ENCODE measurements around the gene PCNX2. TPM values are rescaled to one million over a fixed set of nuclear protein-coding genes. Genes with fewer than 3 reads are reported as not detected.
A peak's percentile ranks its signal among the peaks of the same experiment; 100 is the strongest.

Gene PCNX2, protein sequence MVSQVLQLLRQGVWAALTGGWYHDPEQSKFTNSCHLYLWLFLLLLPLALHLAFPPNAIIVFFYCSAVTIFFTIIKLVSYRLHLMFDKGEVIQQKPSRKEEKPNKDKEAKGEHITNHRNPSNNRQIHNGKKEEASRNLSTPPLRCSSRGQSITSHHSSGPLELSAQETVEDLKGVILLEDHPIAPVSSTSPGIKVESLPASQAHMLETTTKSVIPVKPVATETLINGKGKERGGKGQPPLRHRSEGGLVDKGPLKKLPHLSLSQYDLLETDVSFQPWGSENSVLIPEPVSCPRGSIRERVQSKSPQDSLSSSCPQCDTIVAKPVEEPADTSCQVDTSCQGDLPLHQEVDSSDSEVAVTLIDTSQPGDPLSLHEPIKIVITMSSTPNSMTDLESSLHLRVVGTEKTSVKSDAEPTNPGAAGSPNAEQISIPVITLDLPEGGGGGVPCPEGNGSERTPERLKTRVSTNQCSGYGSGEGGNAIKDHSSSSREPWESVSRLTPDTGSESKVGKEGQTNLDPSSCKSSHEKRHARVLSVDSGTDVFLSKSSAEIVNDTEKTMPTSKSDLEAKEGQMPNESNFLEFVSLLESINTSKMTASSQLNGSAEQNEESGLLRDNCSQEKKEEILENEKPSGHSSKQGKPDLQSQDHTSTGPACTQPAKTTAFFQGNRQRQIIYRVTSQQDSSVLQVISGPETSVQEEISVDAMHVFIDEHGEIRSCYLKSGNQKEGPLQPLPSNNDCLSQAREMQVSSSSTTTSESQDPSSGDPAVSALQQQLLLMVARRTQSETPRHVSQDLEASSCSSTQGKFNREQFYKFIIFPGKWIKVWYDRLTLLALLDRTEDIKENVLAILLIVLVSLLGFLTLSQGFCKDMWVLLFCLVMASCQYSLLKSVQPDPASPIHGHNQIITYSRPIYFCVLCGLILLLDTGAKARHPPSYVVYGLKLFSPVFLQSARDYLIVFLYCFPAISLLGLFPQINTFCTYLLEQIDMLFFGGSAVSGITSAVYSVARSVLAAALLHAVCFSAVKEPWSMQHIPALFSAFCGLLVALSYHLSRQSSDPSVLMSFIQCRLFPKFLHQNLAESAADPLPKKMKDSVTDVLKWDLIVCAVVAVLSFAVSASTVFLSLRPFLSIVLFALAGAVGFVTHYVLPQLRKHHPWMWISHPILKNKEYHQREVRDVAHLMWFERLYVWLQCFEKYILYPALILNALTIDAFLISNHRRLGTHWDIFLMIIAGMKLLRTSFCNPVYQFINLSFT (N-terminal part only)
- total RNA-seq, result 23.5 TPM

DNA sequence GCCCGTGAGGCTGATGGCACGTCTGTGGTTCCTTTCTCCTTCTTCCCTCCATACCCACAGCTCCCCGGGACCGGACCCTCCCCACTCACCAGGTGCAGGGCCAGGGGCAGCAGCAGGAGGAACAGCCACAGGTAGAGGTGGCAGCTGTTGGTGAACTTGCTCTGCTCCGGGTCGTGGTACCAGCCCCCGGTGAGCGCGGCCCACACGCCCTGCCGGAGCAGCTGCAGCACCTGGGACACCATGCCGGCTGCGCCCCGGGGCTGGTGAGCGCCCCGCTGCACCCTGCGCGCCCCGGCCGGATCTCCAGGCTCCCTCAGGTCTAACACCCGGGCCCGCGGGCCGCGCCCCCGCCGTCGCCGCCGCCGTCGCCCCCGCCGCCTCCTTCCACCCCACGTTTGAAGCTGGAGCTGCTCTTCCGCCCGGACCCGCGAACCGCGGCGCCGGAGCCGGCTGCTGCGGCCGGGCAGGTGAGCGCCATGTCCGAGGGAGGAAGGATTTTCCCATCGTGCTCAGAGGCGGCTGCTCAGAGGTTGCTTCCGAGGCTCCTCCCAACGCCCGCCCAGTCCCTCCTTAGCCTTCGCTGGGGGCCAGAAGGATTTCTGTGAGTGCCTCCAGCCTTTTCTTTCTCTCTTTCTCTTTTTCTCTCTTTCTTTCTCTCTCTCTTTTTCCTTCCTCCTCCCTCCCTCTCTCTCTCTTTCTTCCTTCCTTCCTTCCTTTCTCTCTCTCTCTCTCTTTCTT is at the start of gene PCNX2:
PCNX2 (minus strand) TSS at position 489 of the 738 bp plus-strand sequence; CDS start at position 242, 247 bp downstream.
- Histone ChIP-seq H3K36me3 (ENCODE audit: control insufficient read depth in 3 of 3, insufficient read depth in 3 of 3, low read length in 3 of 3) (no peaks in the 10 kb centered on the region), H3K9ac (ENCODE audit: low read depth in 1 of 3, low read length in 3 of 3) (peak within 1 kb of the TSS; percentile 14 to 45 (median 35)), H3K27me3 (ENCODE audit: control insufficient read depth in 3 of 3, insufficient read depth in 3 of 3, low read length in 3 of 3) (peaks cover 13 to 18% (median 14%) of the 10 kb centered on the region in 3 donors), H3K27ac (ENCODE audit: low read depth, low read length) (peak within 1 kb of the TSS; percentile 36), H3K4me1 (ENCODE audit: control insufficient read depth in 3 of 3, insufficient read depth in 3 of 3, low read length in 3 of 3) (peaks cover 3 to 7% (median 4%) of the 10 kb centered on the region in 3 donors), H3K4me3 (ENCODE audit: low read length in 3 of 3) (peak within 1 kb of the TSS; percentile 31 to 65 (median 62)), H3K9me3 (ENCODE audit: control insufficient read depth in 3 of 3, low read length in 3 of 3) (peaks cover 0 to under 1% (median 0%) of the 10 kb centered on the region in 3 donors)

DNA sequence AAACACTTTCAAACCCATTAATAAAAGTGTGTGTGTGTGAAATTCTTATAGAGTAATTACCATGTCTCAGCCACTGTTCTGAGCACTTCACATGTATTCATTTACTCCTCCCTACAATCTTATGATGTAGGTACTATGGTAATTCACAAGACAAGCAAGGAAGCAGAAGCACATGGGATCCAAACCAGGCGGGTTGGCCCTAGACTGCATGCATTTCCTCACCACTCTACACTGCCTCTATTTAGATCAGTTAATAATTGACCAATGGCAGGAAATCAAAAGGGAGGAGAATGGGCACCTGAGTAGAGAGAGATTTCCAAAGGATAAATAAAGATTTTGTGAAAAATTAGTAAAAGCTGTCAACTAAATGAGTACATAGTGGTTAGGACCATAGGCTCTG is 47.7 kb upstream of the PCNX2 start:
- Histone ChIP-seq H3K27me3 (ENCODE audit: control insufficient read depth in 3 of 3, insufficient read depth in 3 of 3, low read length in 3 of 3) (peaks cover 0 to 5% (median 0%) of the 10 kb centered on the region in 3 donors), H3K9me3 (ENCODE audit: control insufficient read depth in 3 of 3, low read length in 3 of 3) (no peaks in the 10 kb centered on the region), H3K4me1 (ENCODE audit: control insufficient read depth in 3 of 3, insufficient read depth in 3 of 3, low read length in 3 of 3) (no peaks in the 10 kb centered on the region), H3K4me3 (ENCODE audit: low read length in 3 of 3) (no peak overlapping the region), H3K27ac (ENCODE audit: low read depth, low read length) (no peak overlapping the region), H3K9ac (ENCODE audit: low read depth in 1 of 3, low read length in 3 of 3) (no peak overlapping the region), H3K36me3 (ENCODE audit: control insufficient read depth in 3 of 3, insufficient read depth in 3 of 3, low read length in 3 of 3) (no peaks in the 10 kb centered on the region)

DNA sequence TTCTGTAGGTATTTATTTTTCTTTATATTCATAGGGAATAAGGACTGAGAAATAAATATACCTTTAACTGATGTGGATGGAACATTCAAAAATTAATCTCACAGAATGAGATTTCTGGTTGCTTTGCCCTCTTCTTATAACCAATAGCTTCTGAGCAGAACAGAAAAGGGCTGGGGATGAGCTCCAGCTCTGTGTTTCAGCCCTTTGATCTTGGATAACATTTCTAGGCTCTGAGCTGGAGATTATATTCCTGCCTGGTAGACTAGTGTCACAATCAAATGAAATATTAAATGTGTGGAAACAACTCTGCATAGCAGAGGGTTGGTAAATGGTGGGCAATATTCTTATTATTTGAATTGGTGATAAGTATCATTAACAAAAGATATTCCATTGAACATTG is 46.6 kb upstream of the PCNX2 start:
- Histone ChIP-seq H3K9ac (ENCODE audit: low read depth in 1 of 3, low read length in 3 of 3) (no peak overlapping the region), H3K4me3 (ENCODE audit: low read length in 3 of 3) (no peak overlapping the region), H3K4me1 (ENCODE audit: control insufficient read depth in 3 of 3, insufficient read depth in 3 of 3, low read length in 3 of 3) (no peaks in the 10 kb centered on the region), H3K36me3 (ENCODE audit: control insufficient read depth in 3 of 3, insufficient read depth in 3 of 3, low read length in 3 of 3) (no peaks in the 10 kb centered on the region), H3K27me3 (ENCODE audit: control insufficient read depth in 3 of 3, insufficient read depth in 3 of 3, low read length in 3 of 3) (peaks cover 0 to 5% (median 0%) of the 10 kb centered on the region in 3 donors), H3K27ac (ENCODE audit: low read depth, low read length) (no peak overlapping the region), H3K9me3 (ENCODE audit: control insufficient read depth in 3 of 3, low read length in 3 of 3) (no peaks in the 10 kb centered on the region)

DNA sequence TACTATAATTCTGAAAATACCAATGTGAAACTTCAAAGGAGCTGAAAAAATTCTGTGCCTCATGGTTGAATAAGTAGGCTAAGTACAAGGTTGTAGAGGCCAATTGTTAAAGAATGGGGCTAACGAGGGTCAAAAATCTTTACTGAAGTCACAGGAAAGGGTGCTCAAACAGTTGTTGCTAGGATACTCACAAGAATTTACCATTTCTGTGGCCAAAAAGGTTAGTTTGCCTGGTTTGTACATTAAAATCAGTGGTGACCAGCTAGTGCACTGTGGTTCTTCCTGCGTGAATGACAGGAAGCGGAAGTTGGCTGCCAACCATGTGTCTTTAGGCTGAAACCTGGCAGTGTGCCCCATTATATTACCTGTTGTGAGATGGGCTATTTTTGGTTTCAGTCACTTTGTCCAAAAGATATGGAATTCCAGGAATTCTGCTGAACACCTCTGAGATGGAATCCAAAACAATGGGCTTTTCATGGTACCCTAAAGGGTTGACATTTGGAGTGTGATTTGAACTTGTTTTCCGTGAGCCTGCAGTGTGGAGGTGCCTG is 45.5 kb upstream of the PCNX2 start:
- H3K4me3 ChIP-seq (ENCODE audit: low read length in 3 of 3), result no peak overlapping the region
- H3K27me3 ChIP-seq (ENCODE audit: control insufficient read depth in 3 of 3, insufficient read depth in 3 of 3, low read length in 3 of 3), result peaks cover 0 to 5% (median 0%) of the 10 kb centered on the region in 3 donors
- no peak overlapping the region for H3K9ac ChIP-seq (ENCODE audit: low read depth in 1 of 3, low read length in 3 of 3)
- no peaks in the 10 kb centered on the region for H3K4me1 ChIP-seq (ENCODE audit: control insufficient read depth in 3 of 3, insufficient read depth in 3 of 3, low read length in 3 of 3)
- H3K9me3 ChIP-seq (ENCODE audit: control insufficient read depth in 3 of 3, low read length in 3 of 3), result no peaks in the 10 kb centered on the region
- H3K27ac ChIP-seq (ENCODE audit: low read depth, low read length), result no peak overlapping the region
- no peaks in the 10 kb centered on the region for H3K36me3 ChIP-seq (ENCODE audit: control insufficient read depth in 3 of 3, insufficient read depth in 3 of 3, low read length in 3 of 3)

DNA sequence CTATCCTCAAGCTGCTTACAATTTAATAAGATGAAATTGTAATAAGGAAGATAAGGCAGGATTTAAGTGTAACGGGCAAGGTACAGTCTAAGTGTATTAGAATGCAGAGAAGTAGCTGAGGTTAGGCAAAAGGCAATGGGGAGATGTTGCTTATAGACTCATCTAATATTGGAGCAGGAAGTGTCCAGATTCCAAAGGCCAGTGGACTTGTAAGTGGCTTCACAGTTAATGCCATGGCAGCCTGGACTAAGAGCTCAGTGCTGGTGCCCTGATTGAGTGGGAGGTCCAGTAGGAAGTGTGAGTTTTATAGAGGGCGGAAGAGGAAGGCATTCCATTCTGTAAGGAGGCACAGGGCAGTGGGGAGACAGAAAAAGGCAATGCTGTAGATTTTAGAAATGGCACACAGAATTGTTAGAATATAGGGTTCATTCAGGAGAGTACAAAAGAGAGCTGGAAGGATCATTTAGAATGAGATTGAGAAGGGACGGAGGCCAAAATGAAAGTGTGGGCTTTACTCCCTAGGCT is 44.6 kb upstream of the PCNX2 start:
- Histone ChIP-seq H3K4me1 (ENCODE audit: control insufficient read depth in 3 of 3, insufficient read depth in 3 of 3, low read length in 3 of 3) (no peaks in the 10 kb centered on the region), H3K9ac (ENCODE audit: low read depth in 1 of 3, low read length in 3 of 3) (no peak overlapping the region), H3K4me3 (ENCODE audit: low read length in 3 of 3) (no peak overlapping the region), H3K36me3 (ENCODE audit: control insufficient read depth in 3 of 3, insufficient read depth in 3 of 3, low read length in 3 of 3) (no peaks in the 10 kb centered on the region), H3K27me3 (ENCODE audit: control insufficient read depth in 3 of 3, insufficient read depth in 3 of 3, low read length in 3 of 3) (peaks cover 0 to 5% (median 0%) of the 10 kb centered on the region in 3 donors), H3K9me3 (ENCODE audit: control insufficient read depth in 3 of 3, low read length in 3 of 3) (no peaks in the 10 kb centered on the region), H3K27ac (ENCODE audit: low read depth, low read length) (no peak overlapping the region)

DNA sequence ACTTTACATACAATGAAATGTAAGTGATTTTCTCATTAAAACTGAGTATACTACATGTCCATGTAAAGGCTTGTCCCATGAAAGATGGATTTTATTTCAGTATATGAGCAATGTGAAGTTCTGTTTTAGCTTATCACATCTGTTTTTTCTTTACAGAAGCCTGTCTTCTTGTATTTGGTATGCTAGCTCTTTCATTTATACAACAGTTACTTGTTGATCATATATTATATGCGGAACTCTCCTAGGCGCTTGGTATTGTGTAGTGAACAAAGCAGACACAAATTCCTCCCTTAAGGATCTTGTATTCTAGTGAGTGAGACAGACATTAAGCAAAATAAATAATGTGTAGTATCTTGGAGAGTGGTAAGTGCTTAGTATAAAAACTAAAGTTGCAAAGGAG is 42.6 kb upstream of the PCNX2 start:
- Histone ChIP-seq H3K4me1 (ENCODE audit: control insufficient read depth in 3 of 3, insufficient read depth in 3 of 3, low read length in 3 of 3) (no peaks in the 10 kb centered on the region), H3K36me3 (ENCODE audit: control insufficient read depth in 3 of 3, insufficient read depth in 3 of 3, low read length in 3 of 3) (no peaks in the 10 kb centered on the region), H3K9me3 (ENCODE audit: control insufficient read depth in 3 of 3, low read length in 3 of 3) (no peaks in the 10 kb centered on the region), H3K27me3 (ENCODE audit: control insufficient read depth in 3 of 3, insufficient read depth in 3 of 3, low read length in 3 of 3) (peaks cover 0 to 7% (median 0%) of the 10 kb centered on the region in 3 donors), H3K9ac (ENCODE audit: low read depth in 1 of 3, low read length in 3 of 3) (no peak overlapping the region), H3K27ac (ENCODE audit: low read depth, low read length) (no peak overlapping the region), H3K4me3 (ENCODE audit: low read length in 3 of 3) (no peak overlapping the region)

DNA sequence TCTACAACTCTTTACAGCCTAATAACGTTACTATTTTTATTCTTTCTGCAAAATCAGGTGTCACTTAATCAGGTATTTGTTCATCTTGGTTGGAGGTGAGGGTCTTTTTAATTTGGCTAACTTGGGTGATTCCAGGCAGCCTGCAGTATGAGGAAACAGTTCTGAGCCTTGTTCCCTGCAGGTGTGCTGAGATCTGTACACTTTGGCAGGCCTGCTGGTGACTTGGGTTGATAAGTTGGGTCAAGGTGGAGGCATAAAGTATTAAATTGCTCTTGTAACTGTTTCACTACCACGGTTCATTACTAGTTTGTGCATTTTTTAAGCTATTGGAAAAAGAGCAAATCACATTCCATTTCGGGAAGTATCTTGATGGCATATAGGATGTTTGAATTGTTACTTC is 42.0 kb upstream of the PCNX2 start:
- no peak overlapping the region for H3K9ac ChIP-seq (ENCODE audit: low read depth in 1 of 3, low read length in 3 of 3)
- H3K27ac ChIP-seq (ENCODE audit: low read depth, low read length), result no peak overlapping the region
- no peaks in the 10 kb centered on the region for H3K36me3 ChIP-seq (ENCODE audit: control insufficient read depth in 3 of 3, insufficient read depth in 3 of 3, low read length in 3 of 3)
- H3K27me3 ChIP-seq (ENCODE audit: control insufficient read depth in 3 of 3, insufficient read depth in 3 of 3, low read length in 3 of 3), result peaks cover 0 to 7% (median 0%) of the 10 kb centered on the region in 3 donors
- no peak overlapping the region for H3K4me3 ChIP-seq (ENCODE audit: low read length in 3 of 3)
- no peaks in the 10 kb centered on the region for H3K4me1 ChIP-seq (ENCODE audit: control insufficient read depth in 3 of 3, insufficient read depth in 3 of 3, low read length in 3 of 3)
- no peaks in the 10 kb centered on the region for H3K9me3 ChIP-seq (ENCODE audit: control insufficient read depth in 3 of 3, low read length in 3 of 3)

DNA sequence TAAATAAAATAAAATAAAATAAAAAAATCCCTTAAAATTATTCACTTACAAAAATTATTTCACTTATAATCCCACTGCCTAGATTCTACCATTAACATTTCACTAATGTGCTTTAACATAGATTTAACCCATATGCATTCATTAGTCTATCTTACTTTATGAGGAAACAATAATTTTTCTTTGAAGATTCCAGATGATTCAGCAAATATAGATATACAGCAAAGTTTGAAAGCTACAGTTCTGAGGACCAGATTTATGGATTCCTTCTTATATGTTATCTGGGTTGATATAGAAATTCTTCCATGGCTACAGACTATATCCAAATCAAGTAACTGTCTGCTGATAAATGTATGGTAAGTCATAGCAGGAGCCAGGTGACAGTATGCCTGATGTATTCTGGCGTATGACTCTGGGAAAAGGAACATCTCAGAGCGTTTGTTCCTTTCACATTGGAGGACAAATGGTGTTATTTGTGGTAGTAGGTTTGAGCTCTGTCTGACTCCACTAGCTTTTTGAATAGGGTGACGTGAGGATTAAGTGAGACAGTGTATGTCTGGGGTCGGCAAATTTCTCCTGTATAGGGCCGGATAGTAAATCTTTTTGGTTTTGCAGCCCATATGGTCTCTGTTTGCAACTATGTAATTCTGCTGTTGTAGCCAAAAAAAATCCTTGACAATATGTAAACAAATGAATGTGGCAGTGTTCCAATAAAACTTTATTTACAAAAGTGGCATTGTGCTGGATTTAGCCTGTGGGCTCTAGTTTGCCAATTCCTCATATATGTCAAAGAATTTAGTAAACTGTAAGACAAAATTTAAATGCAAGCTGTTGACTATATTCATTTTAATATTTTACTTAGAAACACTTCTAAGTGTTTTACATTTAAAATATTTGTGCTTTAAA is 41.3 kb upstream of the PCNX2 start:
- H3K9ac ChIP-seq (ENCODE audit: low read depth in 1 of 3, low read length in 3 of 3), result no peak overlapping the region
- no peaks in the 10 kb centered on the region for H3K36me3 ChIP-seq (ENCODE audit: control insufficient read depth in 3 of 3, insufficient read depth in 3 of 3, low read length in 3 of 3)
- no peaks in the 10 kb centered on the region for H3K9me3 ChIP-seq (ENCODE audit: control insufficient read depth in 3 of 3, low read length in 3 of 3)
- no peak overlapping the region for H3K4me3 ChIP-seq (ENCODE audit: low read length in 3 of 3)
- peaks cover 0 to 7% (median 0%) of the 10 kb centered on the region in 3 donors for H3K27me3 ChIP-seq (ENCODE audit: control insufficient read depth in 3 of 3, insufficient read depth in 3 of 3, low read length in 3 of 3)
- H3K27ac ChIP-seq (ENCODE audit: low read depth, low read length), result no peak overlapping the region
- H3K4me1 ChIP-seq (ENCODE audit: control insufficient read depth in 3 of 3, insufficient read depth in 3 of 3, low read length in 3 of 3), result no peaks in the 10 kb centered on the region

Measured in skeletal muscle tissue (tissue), 4 donors.